Endothelial cell of umbilical vein (primary cell): ENCODE data around the gene PPP1R9A. TPM values are rescaled to one million over a fixed set of nuclear protein-coding genes. Genes with fewer than 3 reads are reported as not detected.

Experiments used
- BruUV-seq: library from RNA; stranded (reverse); fragments of 400-500 nt; replicated peaks from 2 replicates; lab custom pipeline; 2021; lab: Mats Ljungman, UMichigan
- CTCF ChIA-PET: fragments of 300-600, 350-600 bp; sonication (Branson Sonifier 250); formaldehyde crosslinking; loops from one replicate; lab custom pipeline; 2021; ENCODE audit warnings: antibody characterized with exemption, inconsistent platforms; lab: Charles Lee
- POLR2A ChIA-PET: fragments of 300-600, 350-600 bp; sonication (Branson Sonifier 250); formaldehyde crosslinking; loops from one replicate; lab custom pipeline; 2021; ENCODE audit warnings: antibody characterized with exemption, inconsistent platforms; lab: Charles Lee
- DNase-seq: peaks from one replicate; pipeline ENCODE4 v3.0.0-alpha.2; 2011; ENCODE audit warnings: low read depth, low spot score
- FAIRE-seq: peaks from 2 replicates; lab custom pipeline; 2011; peaks lifted over from hg19 to GRCh38; lab: Jason Lieb, UNC
- H2AFZ ChIP-seq: 2 replicates; pipeline ENCODE4 v1.6.0; 2012; ENCODE audit warnings: low read depth, low read length, control low read depth, inconsistent platforms
- H3K27ac ChIP-seq: 2 replicates; pipeline ENCODE4 v1.5.1; 2011; ENCODE audit warnings: low read depth, mild to moderate bottlenecking, control low read depth, low read length, moderate library complexity; ENCODE audit not compliant: insufficient read depth
- H3K27me3 ChIP-seq, 2 experiments: 2 replicates each; pipeline versions ENCODE4 v1.6.0 to v1.6.1; 2011; ENCODE audit warnings: low read length in 2 of 2, mixed read lengths in 1 of 2; ENCODE audit not compliant: control insufficient read depth in 2 of 2, insufficient read depth in 2 of 2
- H3K36me3 ChIP-seq, 2 experiments: 2 replicates in 1 of 2; 3 replicates in 1 of 2; pipeline ENCODE4 v1.5.1; 2011; ENCODE audit warnings: low read length in 2 of 2, mild to moderate bottlenecking in 1 of 2, moderate library complexity in 1 of 2; ENCODE audit not compliant: control insufficient read depth in 2 of 2, insufficient read depth in 2 of 2; ENCODE audit errors: extremely low read depth in 1 of 2
- H3K4me1 ChIP-seq: 3 replicates; pipeline ENCODE4 v1.5.1; 2011; ENCODE audit warnings: mild to moderate bottlenecking, low read length; ENCODE audit not compliant: control insufficient read depth, insufficient read depth; ENCODE audit errors: extremely low read depth
- H3K4me2 ChIP-seq: 2 replicates; pipeline ENCODE4 v1.6.1; 2011; ENCODE audit warnings: low read length, control low read depth, mixed read lengths; ENCODE audit not compliant: insufficient read depth
- H3K4me3 ChIP-seq, 3 experiments: fragments of 200-600 bp in 1 of 3; sonication (generic), shearing (Covaris generic) in 1 of 3; replicated peaks in 1 of 3; 2 replicates each; pipeline ENCODE4 v1.5.1; 2011 to 2016; ENCODE audit warnings: control low read depth in 3 of 3, low read length in 3 of 3, mild to moderate bottlenecking in 2 of 3, inconsistent platforms in 1 of 3, low read depth in 1 of 3, moderate library complexity in 1 of 3; ENCODE audit not compliant: insufficient read depth in 1 of 3
- H3K79me2 ChIP-seq: 2 replicates; pipeline ENCODE4 v1.6.0; 2012; ENCODE audit warnings: low read length, inconsistent platforms; ENCODE audit not compliant: control insufficient read depth, insufficient read depth
- H3K9ac ChIP-seq: replicated peaks from 2 replicates; pipeline ENCODE3; 2011; ENCODE audit warnings: low read length, control low read depth; ENCODE audit not compliant: insufficient read depth; ENCODE audit errors: extremely low read depth
- H3K9me1 ChIP-seq: replicated peaks from 3 replicates; pipeline ENCODE4 v1.6.0; 2011; ENCODE audit warnings: mild to moderate bottlenecking, low read length; ENCODE audit not compliant: control insufficient read depth, insufficient read depth; ENCODE audit errors: extremely low read depth
- H3K9me3 ChIP-seq: replicated peaks from 2 replicates; pipeline ENCODE4 v1.5.1; 2012; ENCODE audit warnings: low read length, inconsistent platforms; ENCODE audit not compliant: control insufficient read depth, insufficient read depth
- H4K20me1 ChIP-seq: replicated peaks from 2 replicates; pipeline ENCODE3; 2011; ENCODE audit warnings: mild to moderate bottlenecking, low read length; ENCODE audit not compliant: control insufficient read depth, insufficient read depth; ENCODE audit errors: extremely low read depth
- EZH2 ChIP-seq: IDR thresholded peaks from 2 replicates; pipeline ENCODE4 v1.6.1; 2012; ENCODE audit warnings: borderline replicate concordance, low read depth, mild to moderate bottlenecking, moderate library complexity, low read length, inconsistent platforms; ENCODE audit not compliant: severe bottlenecking
- FOS ChIP-seq: IDR thresholded peaks from 2 replicates; pipeline ENCODE4 v1.6.1; 2011; ENCODE audit warnings: mild to moderate bottlenecking, low read length, moderate library complexity, borderline replicate concordance; ENCODE audit not compliant: insufficient read depth
- GATA2 ChIP-seq: IDR thresholded peaks from 2 replicates; pipeline ENCODE4 v1.7.0; 2011; ENCODE audit warnings: low read depth, mild to moderate bottlenecking, moderate library complexity, mixed read lengths, low read length; ENCODE audit not compliant: insufficient read length, insufficient read depth
- JUN ChIP-seq: IDR thresholded peaks from 2 replicates; pipeline ENCODE4 v1.6.1; 2011; ENCODE audit warnings: borderline replicate concordance, low read depth; ENCODE audit not compliant: insufficient read length, insufficient read depth
- MYC ChIP-seq: IDR thresholded peaks from one replicate; pipeline ENCODE4 v1.6.1; 2011; ENCODE audit warnings: mild to moderate bottlenecking, low read depth, low read length
- POLR2A ChIP-seq: IDR thresholded peaks from 2 replicates; pipeline ENCODE4 v1.6.1; 2012; ENCODE audit warnings: low read depth, mild to moderate bottlenecking, control low read depth, low read length
- POLR2AphosphoS5 ChIP-seq: IDR thresholded peaks from 2 replicates; pipeline ENCODE4 v1.6.1; 2012; ENCODE audit warnings: low read depth, mild to moderate bottlenecking, control low read depth, low read length, moderate library complexity; ENCODE audit not compliant: insufficient read depth
- dilution Hi-C: fragments of 300-500 bp; cut with MboI; formaldehyde crosslinking; loops from one replicate; pipeline ENCODE4 v1.15.0; 2019; ENCODE audit warnings: low sequenced_read_pairs; ENCODE audit not compliant: extremely low pct_ligation_motif_present
- intact Hi-C: fragments of 100-400 bp; cut with micrococcal nuclease; formaldehyde crosslinking; loops from one replicate; pipeline ENCODE4 v1.10.0; 2022
- polyA plus RNA-seq, 4 experiments: library from polyadenylated mRNA; depleted of rRNA in 3 of 4; stranded (reverse) in 3 of 4; unstranded in 1 of 4; fragments of >200 nt; gene quantifications; 2 replicates each; pipeline versions ENCODE4 v1.2.1 to v1.2.3, GENCODE V29; 2011 to 2012; ENCODE audit warnings: missing spikeins in 1 of 4
- total RNA-seq: library from RNA; stranded (reverse); gene quantifications from 2 replicates; pipeline ENCODE4 v1.2.3, GENCODE V29; 2021
- TF ChIP-seq, protein P1 (sequence below): IDR thresholded peaks from 2 replicates; pipeline ENCODE4 v1.6.1; 2011; ENCODE audit not compliant: insufficient read depth, insufficient read length
- TF ChIP-seq, protein P2 (sequence below), 2 donors: IDR thresholded peaks; 1 replicate in 1 of 2; 2 replicates in 1 of 2; pipeline ENCODE4 v1.5.1; 2011; ENCODE audit warnings: low read length in 2 of 2, mild to moderate bottlenecking in 2 of 2, moderate library complexity in 2 of 2, control low read depth in 1 of 2, inconsistent platforms in 1 of 2, low read depth in 1 of 2; ENCODE audit not compliant: insufficient read depth in 1 of 2; ENCODE audit errors: extremely low read depth in 1 of 2

PPP1R9A gene
- total and polyA plus RNA-seq, 2 donors (not counting 3 experiments of a cell fraction or from before 2014, with no cell fraction given): 0.50 to 3.0 TPM

DNA sequence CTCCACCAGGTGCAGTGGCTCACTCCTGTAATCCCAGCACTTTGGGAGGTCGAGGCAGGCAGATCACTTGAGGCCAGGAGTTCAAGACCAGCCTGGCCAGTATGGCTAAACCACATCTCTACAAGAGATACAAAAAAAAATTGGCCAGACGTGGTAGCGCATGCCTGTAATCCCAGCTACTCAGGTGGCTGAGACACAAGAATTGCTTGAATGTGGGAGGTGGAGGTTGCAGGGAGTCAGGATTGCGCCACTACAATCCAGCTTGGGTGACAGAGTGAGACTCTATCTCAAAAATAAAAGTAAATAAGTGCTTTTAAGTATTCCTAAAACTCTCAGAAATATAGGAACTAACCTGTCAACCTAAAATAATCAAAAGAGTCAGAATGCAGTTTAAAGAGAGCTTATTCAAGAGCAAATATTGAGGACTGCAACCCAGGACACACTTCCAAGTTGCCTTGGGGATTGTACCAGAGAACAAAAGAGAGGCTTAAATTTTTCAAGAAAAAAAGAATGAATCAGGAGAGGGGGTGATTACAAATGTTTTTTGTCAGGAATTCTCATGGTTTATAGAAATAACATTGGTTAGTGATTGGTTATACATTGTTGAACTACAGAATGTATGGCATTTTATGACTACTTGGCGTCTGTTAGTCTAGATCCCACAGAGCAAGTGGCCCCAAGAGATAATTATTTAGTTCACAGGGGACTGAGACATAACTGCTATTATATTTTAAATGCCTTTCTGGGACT lies 33.2 kb upstream of the PPP1R9A start:
- Histone ChIP-seq H3K27ac (no peak overlapping the region), H2AFZ (no peak overlapping the region), H3K9me1 (no peaks in the 10 kb centered on the region), H3K4me1 (no peaks in the 10 kb centered on the region), H3K27me3 (peaks cover 0 to 1% of the 10 kb centered on the region in 2 experiments), H3K36me3 (no peaks in the 10 kb centered on the region), H4K20me1 (no peaks in the 10 kb centered on the region), H3K79me2 (no peaks in the 10 kb centered on the region), H3K4me3 (no peak overlapping the region), H3K4me2 (no peak overlapping the region), H3K9ac (no peak overlapping the region), H3K9me3 (no peaks in the 10 kb centered on the region)
- no TSS peak for BruUV-seq
- TF ChIP-seq JUN (no peak), GATA2 (no peak), EZH2 (no peak), MYC (no peak), FOS (no peak), POLR2A (no peak), POLR2AphosphoS5 (no peak)
- TF ChIP-seq, protein P1, sequence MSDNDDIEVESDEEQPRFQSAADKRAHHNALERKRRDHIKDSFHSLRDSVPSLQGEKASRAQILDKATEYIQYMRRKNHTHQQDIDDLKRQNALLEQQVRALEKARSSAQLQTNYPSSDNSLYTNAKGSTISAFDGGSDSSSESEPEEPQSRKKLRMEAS: no peak
- TF ChIP-seq, protein P2, sequence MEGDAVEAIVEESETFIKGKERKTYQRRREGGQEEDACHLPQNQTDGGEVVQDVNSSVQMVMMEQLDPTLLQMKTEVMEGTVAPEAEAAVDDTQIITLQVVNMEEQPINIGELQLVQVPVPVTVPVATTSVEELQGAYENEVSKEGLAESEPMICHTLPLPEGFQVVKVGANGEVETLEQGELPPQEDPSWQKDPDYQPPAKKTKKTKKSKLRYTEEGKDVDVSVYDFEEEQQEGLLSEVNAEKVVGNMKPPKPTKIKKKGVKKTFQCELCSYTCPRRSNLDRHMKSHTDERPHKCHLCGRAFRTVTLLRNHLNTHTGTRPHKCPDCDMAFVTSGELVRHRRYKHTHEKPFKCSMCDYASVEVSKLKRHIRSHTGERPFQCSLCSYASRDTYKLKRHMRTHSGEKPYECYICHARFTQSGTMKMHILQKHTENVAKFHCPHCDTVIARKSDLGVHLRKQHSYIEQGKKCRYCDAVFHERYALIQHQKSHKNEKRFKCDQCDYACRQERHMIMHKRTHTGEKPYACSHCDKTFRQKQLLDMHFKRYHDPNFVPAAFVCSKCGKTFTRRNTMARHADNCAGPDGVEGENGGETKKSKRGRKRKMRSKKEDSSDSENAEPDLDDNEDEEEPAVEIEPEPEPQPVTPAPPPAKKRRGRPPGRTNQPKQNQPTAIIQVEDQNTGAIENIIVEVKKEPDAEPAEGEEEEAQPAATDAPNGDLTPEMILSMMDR (IDR thresholded peaks at IDR 0.05; ENCODE audit: extremely low read depth in 1 of 2, insufficient read depth in 1 of 2, low read depth in 1 of 2, low read length in 2 of 2): no peak
- POLR2A ChIA-PET: no interaction called here
- DNase-seq: no peak
- intact Hi-C loops (no loop called here), dilution Hi-C loops (no loop called here)
- no peak for FAIRE-seq
- CTCF ChIA-PET: no interaction called here
